ENCODE measurements around the gene COLEC12.
"Not testable (repeated sequence)": the region's sequence is repeated elsewhere in the genome, so short reads cannot be mapped to it uniquely, and the experiment has no call there.

Gene COLEC12

GRCh38 chr18:407626-408224 lies 92.8 kb downstream of the COLEC12 start:
- DNase-seq (ENCODE audit: low spot score), result no peak

GRCh38 chr18:407191-407590 lies 93.3 kb downstream of the COLEC12 start:
- DNase-seq (ENCODE audit: low spot score), result no peak

DNA sequence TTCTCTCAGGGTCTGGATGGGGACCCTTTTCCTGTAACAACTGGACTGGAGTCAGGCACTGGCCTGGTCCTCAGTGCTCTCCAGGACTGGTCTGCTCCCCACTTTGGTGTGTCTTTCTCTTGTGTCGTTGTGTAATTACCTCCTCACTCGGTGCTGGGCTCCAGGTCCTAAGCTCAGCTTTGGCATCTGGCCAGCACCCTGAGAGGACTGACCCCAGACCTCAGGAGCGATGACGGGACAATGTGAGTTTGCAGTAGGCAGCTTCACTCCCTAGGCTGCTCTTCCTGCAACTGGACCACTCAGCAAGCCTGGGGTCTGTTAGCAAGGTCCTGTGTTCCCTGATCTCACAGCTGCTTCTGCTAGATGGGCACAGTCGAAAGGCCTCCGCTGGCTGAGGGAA lies 93.8 kb downstream of the COLEC12 start:
- DNase-seq (ENCODE audit: low spot score), result no peak

- DNase-seq (ENCODE audit: low spot score), result not testable (repeated sequence)
These were observed 95.5 kb downstream of the COLEC12 start for GRCh38 chr18:405006-405405.

DNA sequence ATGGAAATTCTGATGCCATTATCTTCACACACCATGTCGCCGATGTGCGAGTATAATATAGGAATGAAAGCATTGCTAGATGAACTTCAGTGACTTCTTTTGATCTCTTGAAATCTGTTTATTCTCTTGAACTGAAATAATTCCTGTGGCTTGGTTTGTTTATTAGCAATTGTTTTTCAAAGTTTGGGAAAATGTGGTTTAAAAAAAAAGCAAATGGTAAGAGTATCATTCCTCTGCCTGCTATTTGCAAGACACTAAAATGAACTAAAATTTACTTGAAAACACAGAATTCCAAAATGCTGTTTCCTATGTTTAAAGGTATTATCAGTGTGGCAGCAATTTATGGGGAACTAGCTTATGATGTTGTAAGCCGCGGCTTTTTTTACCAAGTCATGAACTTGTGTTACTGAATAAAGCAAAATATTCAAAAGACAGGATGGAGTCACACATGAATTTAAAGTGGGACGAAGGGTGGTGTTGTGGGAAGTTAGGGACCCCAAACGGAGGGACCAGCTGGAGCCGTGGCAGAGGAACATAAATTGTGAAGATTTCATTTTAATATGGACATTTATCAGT lies 96.4 kb downstream of the COLEC12 start:
- DNase-seq (ENCODE audit: low spot score), result no peak

DNA sequence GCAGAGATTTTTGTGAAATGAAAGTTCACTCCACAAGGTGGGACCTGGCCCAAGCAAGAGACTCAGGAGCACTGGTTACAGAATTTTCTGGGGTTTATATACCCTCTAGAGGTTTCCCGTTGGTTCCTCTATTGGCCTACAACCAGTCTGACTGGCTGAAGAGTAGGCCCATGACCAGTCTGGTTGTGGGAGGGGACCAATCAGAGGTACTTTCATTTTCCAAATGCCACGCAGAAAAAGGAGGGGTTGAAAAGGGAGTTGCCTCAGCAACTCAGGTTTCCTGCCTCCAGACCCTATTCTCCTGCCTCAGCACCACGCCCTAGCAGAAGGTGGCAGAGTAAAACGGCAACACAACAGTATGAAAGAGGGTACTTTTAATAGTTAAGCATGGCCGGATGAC lies 98.4 kb downstream of the COLEC12 start:
- DNase-seq (ENCODE audit: low spot score), result no peak

- no peak for DNase-seq (ENCODE audit: low spot score)
These were observed 100.0 kb downstream of the COLEC12 start for GRCh38 chr18:400456-400855.

- no peak for DNase-seq (ENCODE audit: low spot score)
These were observed 100.8 kb downstream of the COLEC12 start for GRCh38 chr18:399631-400135.

GRCh38 chr18:398935-399630 lies 101.4 kb downstream of the COLEC12 start:
- no peak for DNase-seq (ENCODE audit: low spot score)

- DNase-seq (ENCODE audit: low spot score), result no peak
These were observed 103.9 kb downstream of the COLEC12 start for GRCh38 chr18:396556-396955.

- DNase-seq (ENCODE audit: low spot score), result no peak
These were observed 104.3 kb downstream of the COLEC12 start for GRCh38 chr18:396251-396555.

- DNase-seq (ENCODE audit: low spot score), result no peak
These were observed 104.8 kb downstream of the COLEC12 start for GRCh38 chr18:395456-396250.

DNA sequence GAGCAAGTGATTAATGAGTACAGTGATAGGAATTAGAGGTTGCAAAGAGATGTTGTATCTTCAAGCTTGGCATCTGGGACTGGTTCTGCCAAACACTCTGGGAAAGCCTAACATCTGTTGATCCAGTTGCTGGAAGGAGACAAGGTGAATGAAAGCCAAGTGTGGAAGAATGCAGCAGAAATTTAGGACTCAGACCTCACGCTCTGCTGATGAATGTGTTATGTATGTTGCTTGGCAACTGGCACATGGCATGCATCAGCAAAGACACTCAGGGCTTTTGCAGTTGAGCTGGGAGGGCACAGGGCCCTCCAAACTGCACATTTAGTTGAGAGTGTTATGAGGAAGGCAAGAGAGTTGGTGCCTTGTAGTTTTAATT lies 105.5 kb downstream of the COLEC12 start:
- DNase-seq (ENCODE audit: low spot score), result no peak

DNA sequence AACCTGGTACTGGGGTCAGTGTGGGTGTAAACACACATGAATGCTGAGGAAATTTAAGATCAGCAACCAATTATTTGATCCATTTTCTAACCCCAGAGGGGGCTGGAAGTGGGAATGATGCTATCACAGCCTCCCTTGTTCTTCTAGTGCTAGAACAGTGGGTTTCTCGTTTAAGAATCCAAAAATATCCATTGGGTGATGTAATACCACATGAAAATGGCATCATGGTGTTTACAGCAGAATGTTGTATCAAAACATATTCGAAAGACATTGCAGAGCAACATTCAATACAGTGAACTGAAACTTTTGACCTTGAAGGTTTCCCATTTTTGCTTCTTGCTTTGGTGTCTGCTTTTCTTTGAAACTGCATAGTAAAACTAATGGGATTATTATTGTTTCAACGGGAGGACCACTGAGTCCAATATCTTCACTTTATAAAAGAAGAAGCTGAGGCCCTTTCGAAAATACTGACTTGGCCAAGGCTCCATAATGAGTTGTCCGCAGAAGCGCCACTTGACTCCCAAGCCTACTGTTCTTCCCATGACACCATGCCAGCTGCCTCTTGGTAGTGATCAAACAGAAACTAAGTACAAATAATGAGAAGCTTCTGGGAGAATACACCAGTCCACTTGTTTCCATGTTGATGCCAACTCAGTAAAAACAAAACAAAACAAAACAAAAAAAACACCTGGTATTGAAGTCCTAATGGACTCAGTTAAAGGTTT lies 106.1 kb downstream of the COLEC12 start:
- DNase-seq (ENCODE audit: low spot score), result no peak

GRCh38 chr18:393574-393957 lies 106.9 kb downstream of the COLEC12 start:
- no peak for DNase-seq (ENCODE audit: low spot score)

DNA sequence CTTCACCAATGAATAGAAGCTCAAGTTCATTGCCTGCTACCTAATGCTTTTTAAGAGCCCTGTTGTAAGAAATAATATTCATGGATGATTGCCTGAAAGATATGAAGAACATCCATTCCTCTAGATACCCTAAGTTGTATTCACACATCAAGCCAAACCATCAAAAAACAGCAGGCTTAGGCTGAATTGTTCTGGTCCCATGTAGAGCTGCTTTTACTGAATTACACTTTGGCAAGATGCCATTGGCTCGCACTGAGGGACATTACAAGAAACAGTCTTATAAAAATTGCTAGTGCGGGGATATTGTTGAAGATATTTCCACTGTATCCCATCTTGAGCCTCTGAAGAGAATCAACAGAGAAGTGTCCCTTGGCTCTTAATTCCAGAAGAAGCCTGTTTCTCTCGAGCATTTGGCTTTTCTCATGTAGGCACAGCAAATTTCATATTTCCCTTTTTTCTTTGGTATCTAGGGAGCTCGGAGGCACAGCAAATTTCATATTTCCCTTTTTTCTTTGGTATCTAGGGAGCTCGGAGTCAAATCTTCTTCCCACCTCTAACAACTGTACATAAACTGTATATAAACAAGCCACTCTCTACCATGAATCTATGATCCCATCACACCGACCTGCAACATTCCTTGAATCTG lies 107.5 kb downstream of the COLEC12 start:
- DNase-seq (ENCODE audit: low spot score), result no peak

DNA sequence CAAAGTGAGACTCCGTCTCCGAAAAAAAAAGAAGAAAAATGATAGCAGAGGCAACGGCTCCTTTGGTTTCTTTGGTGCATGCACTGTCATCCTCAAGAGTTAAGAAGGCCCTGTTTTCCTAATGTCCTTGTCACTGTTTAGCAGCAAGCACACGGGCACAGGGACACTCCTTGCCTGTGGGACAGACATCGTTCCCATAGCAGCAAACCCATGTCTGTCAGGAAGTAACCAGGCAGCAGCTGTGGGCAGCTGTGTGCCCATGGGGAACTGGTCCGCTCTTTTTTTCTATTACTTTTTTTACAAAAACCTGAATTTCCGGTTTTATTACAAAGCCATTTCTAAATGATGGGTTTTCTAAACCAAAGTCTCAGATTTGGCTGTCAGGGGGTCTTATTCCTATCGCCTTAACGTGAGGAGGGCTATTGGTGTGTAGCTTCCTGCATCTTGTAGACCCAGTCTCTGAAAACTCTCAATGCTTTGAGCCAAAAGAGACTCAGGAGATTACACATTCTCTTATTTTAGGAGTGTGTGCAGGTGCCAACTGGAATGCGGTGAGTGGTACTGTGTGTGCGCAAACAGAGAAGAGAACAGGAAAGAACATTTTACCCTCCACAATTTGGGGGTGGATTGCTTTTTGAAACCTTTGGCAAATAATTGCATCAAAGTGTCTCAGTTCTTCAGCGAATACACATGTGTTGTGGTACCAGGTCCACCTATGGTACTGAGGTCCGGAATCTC lies 109.6 kb downstream of the COLEC12 start:
- DNase-seq (ENCODE audit: low spot score), result no peak

- DNase-seq (ENCODE audit: low spot score), result no peak
These were observed 110.7 kb downstream of the COLEC12 start for GRCh38 chr18:389658-390357.

GRCh38 chr18:388200-388599 lies 112.3 kb downstream of the COLEC12 start:
- DNase-seq (ENCODE audit: low spot score), result no peak

DNA sequence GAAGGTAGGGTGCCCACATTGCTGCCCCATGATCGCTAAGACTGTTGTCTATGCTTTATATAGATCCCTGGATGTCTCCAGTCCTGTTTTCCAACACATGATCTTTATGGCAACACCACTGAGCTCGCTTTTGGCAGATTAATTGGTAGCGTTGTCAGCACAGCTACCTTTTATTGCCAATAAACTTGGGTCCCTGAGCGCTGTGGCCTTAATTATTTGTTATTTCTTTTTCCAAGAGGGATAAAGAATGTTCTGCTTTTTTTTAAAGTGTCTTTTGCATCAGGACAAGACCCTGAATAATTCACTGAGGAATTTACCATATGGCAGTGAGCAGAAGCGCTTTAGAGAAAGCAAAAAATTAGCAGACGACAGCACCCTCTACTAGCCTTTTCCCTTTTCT lies 113.5 kb downstream of the COLEC12 start:
- DNase-seq (ENCODE audit: low spot score), result no peak
